Measurements from ENCODE around the gene PLEKHF1. TPM values are rescaled to one million over a fixed set of nuclear protein-coding genes. Genes with fewer than 3 reads are reported as not detected.

Gene PLEKHF1, protein sequence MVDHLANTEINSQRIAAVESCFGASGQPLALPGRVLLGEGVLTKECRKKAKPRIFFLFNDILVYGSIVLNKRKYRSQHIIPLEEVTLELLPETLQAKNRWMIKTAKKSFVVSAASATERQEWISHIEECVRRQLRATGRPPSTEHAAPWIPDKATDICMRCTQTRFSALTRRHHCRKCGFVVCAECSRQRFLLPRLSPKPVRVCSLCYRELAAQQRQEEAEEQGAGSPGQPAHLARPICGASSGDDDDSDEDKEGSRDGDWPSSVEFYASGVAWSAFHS
- 5.5 to 8.5 TPM (median 7.7 TPM) in 5 replicates for total RNA-seq (2022; extraction: Qiagen RNA extraction)

DNA sequence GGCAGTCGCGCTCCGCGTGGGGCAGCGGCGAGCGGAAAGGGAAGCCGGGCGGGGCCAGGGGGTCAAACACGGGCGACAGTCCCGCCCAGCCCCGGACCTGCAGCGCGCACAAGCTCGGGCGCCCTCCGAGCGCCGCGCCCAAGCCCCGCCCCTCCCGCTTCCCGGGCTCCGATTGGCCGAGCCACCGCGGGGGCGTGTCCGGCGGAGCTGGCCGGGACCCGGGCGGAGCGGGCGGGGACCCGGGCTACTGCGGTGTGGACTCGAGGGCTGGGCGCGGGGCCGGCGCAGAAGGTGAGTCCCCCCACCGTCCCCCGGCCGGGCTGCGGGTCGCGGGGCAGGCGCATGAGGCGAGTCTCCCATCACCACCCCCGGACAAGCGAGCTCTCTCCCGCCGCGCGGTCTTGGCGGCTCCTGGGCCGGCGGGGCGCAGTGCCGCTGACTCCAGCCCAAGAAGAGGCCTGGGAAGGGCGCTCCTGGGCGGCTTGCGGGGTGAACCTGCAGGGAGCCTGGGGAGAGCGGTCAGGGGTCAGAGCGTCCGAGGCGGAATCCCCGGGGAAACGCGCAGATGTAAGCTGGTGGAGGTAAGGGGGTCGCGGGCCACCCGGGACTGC, at the start of gene PLEKHF1:
PLEKHF1 (plus strand) TSS at position 247 of the 611 bp plus-strand sequence. CDS start 8,379 bp downstream, outside the sequence.

DNA sequence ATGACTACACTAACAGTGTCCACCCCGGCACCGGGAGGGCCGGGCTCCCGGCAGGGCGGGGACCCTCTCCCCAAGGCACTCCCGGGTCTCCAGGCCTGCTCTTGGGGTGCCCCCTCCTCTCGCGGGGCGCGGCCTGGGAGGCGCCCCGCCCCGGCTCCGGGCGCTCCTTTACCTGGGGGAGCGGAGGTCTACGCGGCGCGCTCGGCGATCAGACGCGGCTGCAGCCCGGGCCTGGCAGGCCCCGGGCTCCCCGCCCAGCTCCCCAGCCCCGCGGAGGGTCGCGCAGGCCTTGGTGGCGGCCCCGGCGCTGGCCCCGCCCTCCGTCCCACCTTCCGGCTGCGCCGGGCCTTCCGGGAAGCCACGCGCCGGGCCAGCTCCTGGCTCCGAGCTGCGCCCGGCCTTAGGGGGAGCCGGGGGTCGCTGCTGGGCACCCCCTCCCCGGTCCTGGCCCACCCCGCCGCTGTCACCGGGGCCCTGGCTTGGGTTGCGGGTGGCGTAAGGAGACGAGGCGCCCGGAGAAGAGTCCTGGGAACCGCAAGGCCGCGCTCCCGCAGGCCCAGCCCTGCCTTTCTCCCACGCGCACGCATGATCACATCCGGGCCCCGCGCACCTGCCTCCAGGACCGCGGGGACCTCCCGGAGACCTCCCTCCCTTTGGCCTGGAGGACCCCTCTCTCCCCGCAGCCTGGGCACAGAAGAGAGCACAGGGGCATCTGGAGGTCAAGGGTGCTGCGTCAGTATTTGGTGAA, 49.9 kb downstream of the PLEKHF1 start, which contains the start of gene C19orf12:
C19orf12 (minus strand) TSS at position 309 of the 748 bp plus-strand sequence. CDS start 6,848 bp downstream, outside the sequence.

Other genes with a start within 250 kb of the PLEKHF1 start
- gene VSTM2B, start 139.5 kb upstream of the PLEKHF1 start, total RNA-seq (2022; extraction: Qiagen RNA extraction) = not detected in 5 replicates
- 192 to 212 TPM (median 197 TPM) in 5 replicates for gene POP4, start 59.2 kb upstream of the PLEKHF1 start, total RNA-seq (2022; extraction: Qiagen RNA extraction)
- gene C19orf12, start 49.8 kb downstream of the PLEKHF1 start, total RNA-seq (2022; extraction: Qiagen RNA extraction) = 41.3 to 52.3 TPM (median 49.8 TPM) in 5 replicates
- 22.0 to 25.2 TPM (median 22.6 TPM) in 5 replicates for gene CCNE1, start 146.5 kb downstream of the PLEKHF1 start, total RNA-seq (2022; extraction: Qiagen RNA extraction)

All from A549 treated with AZD2906 at 1 μM for 4 hours (cell line).